Epithelial cell of umbilical artery (primary cell): ENCODE measurements around the gene LRRC27. TPM values are rescaled to one million over a fixed set of nuclear protein-coding genes. Genes with fewer than 3 reads are reported as not detected.

ENCODE experiments used
- total RNA-seq: library from RNA; depleted of rRNA; stranded (reverse); fragments of >200 nt; gene quantifications from 2 replicates; pipeline ENCODE4 v1.2.3, GENCODE V29; 2014

LRRC27 gene
- 4.9 and 7.4 TPM in 2 replicates for total RNA-seq

GRCh38 chr10:132331601-132332432, at the start of gene LRRC27:
TSS of gene LRRC27 (plus strand) at chr10:132332193. CDS start at chr10:132333525, 1,332 bp downstream.

GRCh38 chr10:132307823-132308586, 24.0 kb upstream of the LRRC27 start, which contains the start of gene STK32C:
TSS of gene STK32C (minus strand) at chr10:132307950. CDS start at chr10:132307833, 117 bp downstream.

GRCh38 chr10:132397036-132397541, 65.1 kb downstream of the LRRC27 start, which contains the start of gene PWWP2B:
TSS of gene PWWP2B (plus strand) at chr10:132397200. CDS start at chr10:132397227, 27 bp downstream.

Other genes starting within 250 kb of the LRRC27 start
- 2.3 and 9.4 TPM in 2 replicates for gene DPYSL4, start 145.2 kb upstream of the LRRC27 start, total RNA-seq
- 6.4 and 12.7 TPM in 2 replicates for gene STK32C, start 24.2 kb upstream of the LRRC27 start, total RNA-seq
- gene PWWP2B, start 65.0 kb downstream of the LRRC27 start, total RNA-seq = 9.7 and 14.9 TPM in 2 replicates
- gene INPP5A, start 205.6 kb downstream of the LRRC27 start, total RNA-seq = 26.4 and 29.6 TPM in 2 replicates